OCI-LY1 (cell line): ENCODE data around the gene KCNH1.

Source experiments
- EZH2 ChIP-seq: fragments of 200-600 bp; sonication (generic), shearing (Covaris generic); IDR thresholded peaks from 2 replicates; pipeline ENCODE4 v1.8.0; 2017; ENCODE audit warnings: borderline replicate concordance, mixed run types, mild to moderate bottlenecking, antibody characterized with exemption, low read length, moderate library complexity, mixed read lengths
- TF ChIP-seq, protein P1 (sequence below): fragments of 200-600 bp; sonication (generic), shearing (Covaris generic); IDR thresholded peaks from 2 replicates; pipeline ENCODE4 v1.5.1; 2017; ENCODE audit warnings: mild to moderate bottlenecking, antibody characterized with exemption, low read length, moderate library complexity, mixed read lengths

DNA sequence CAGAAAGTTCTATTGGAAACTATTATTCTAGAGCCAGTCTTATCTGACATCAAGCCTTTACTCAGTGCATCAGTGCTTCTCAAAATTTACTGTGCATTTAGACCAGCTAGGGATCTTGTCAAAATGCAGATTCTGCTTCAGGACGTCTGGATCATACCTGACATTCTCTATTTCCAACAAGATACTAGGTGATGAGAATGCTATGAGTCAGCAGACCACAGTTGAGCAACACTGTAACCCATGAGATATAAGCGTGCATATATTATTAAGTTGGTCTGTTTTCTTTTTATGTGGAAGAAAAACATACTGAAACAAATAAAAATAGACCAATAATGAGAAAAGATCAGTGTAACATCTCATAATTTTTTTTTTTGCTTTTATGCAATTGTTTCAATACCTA lies 40.4 kb upstream of the KCNH1 start:
- TF ChIP-seq, protein P1, sequence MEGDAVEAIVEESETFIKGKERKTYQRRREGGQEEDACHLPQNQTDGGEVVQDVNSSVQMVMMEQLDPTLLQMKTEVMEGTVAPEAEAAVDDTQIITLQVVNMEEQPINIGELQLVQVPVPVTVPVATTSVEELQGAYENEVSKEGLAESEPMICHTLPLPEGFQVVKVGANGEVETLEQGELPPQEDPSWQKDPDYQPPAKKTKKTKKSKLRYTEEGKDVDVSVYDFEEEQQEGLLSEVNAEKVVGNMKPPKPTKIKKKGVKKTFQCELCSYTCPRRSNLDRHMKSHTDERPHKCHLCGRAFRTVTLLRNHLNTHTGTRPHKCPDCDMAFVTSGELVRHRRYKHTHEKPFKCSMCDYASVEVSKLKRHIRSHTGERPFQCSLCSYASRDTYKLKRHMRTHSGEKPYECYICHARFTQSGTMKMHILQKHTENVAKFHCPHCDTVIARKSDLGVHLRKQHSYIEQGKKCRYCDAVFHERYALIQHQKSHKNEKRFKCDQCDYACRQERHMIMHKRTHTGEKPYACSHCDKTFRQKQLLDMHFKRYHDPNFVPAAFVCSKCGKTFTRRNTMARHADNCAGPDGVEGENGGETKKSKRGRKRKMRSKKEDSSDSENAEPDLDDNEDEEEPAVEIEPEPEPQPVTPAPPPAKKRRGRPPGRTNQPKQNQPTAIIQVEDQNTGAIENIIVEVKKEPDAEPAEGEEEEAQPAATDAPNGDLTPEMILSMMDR = no peak
- TF ChIP-seq EZH2 = no peak
